Right atrium auricular region (tissue), 2 donors: ENCODE results near the gene COG3. TPM values are rescaled to one million over a fixed set of nuclear protein-coding genes. Genes with fewer than 3 reads are reported as not detected.
A peak's percentile ranks its signal among the peaks of the same experiment; 100 is the strongest.

Source experiments
- DNase-seq: peaks from one replicate; pipeline ENCODE4 v3.0.0-alpha.2; 2019; ENCODE audit warnings: low spot score
- H3K27ac ChIP-seq, 2 donors: fragments of 200-600 bp; sonication (generic); 1 replicate in 1 of 2; 2 replicates in 1 of 2; pipeline ENCODE4 v1.5.1; 2016 to 2019
- H3K27me3 ChIP-seq, 2 donors: fragments of 200-600 bp; sonication (generic); one replicate each; pipeline versions ENCODE4 v1.5.1 to v1.6.0; 2017 to 2019
- H3K36me3 ChIP-seq: fragments of 200-600 bp; sonication (generic); one replicate; pipeline ENCODE4 v1.5.1; 2016
- H3K4me1 ChIP-seq, 2 donors: fragments of 200-600 bp; sonication (generic); one replicate each; pipeline versions ENCODE4 v1.5.1 to v1.6.0; 2017 to 2019
- H3K4me3 ChIP-seq, 2 donors: fragments of 200-600 bp; sonication (generic); 1 replicate in 1 of 2; 2 replicates in 1 of 2; pipeline ENCODE4 v1.5.1; 2017 to 2019; ENCODE audit warnings: mild to moderate bottlenecking in 1 of 2, moderate library complexity in 1 of 2
- H3K9me3 ChIP-seq, 2 donors: fragments of 200-600 bp; sonication (generic); one replicate each; pipeline ENCODE4 v1.5.1; 2019
- total RNA-seq, 2 donors: library from RNA; depleted of rRNA; stranded (reverse); fragments of >200 nt; gene quantifications; one replicate each; pipeline ENCODE4 v1.1.0, GENCODE V29; 2016
- TF ChIP-seq, protein P1 (sequence below), 2 donors: fragments of 200-600 bp; sonication (generic); IDR thresholded peaks; one replicate each; pipeline ENCODE4 v1.5.1; 2019; ENCODE audit warnings: antibody characterized with exemption in 2 of 2

Gene COG3
- total RNA-seq, 2 donors from 2014 or later: 15.7 to 20.3 TPM

DNA sequence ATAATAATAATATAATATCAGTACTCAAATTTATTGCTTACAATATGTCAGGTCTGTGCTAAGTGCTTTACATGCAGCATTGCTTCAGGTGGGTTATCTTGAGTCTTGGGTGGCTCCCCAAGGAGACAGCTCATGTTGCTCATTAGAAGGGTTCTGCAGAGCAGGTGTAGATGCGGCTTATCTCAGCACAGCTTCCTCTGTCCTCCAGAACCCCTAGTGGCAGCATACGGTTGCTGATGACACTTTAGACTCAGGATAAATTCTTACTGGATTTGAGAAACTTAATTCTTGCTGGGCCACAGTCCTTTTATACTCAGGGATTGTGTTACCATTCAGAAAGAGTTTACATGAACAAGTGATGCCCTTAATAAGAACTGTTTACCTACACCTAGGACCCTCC is 8.9 kb downstream of the COG3 start:
- H3K9me3 ChIP-seq: no peaks in the 10 kb centered on the region
- no peaks in the 10 kb centered on the region for H3K27me3 ChIP-seq
- H3K4me3 ChIP-seq: no peak overlapping the region
- H3K36me3 ChIP-seq: no peaks in the 10 kb centered on the region
- peaks cover 0 to 12% of the 10 kb centered on the region in 2 donors for H3K4me1 ChIP-seq
- TF ChIP-seq, protein P1, sequence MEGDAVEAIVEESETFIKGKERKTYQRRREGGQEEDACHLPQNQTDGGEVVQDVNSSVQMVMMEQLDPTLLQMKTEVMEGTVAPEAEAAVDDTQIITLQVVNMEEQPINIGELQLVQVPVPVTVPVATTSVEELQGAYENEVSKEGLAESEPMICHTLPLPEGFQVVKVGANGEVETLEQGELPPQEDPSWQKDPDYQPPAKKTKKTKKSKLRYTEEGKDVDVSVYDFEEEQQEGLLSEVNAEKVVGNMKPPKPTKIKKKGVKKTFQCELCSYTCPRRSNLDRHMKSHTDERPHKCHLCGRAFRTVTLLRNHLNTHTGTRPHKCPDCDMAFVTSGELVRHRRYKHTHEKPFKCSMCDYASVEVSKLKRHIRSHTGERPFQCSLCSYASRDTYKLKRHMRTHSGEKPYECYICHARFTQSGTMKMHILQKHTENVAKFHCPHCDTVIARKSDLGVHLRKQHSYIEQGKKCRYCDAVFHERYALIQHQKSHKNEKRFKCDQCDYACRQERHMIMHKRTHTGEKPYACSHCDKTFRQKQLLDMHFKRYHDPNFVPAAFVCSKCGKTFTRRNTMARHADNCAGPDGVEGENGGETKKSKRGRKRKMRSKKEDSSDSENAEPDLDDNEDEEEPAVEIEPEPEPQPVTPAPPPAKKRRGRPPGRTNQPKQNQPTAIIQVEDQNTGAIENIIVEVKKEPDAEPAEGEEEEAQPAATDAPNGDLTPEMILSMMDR (IDR thresholded peaks at IDR 0.05): peak in 1 of 2 donors; percentile 27
- H3K27ac ChIP-seq: no peak overlapping the region
- no peak for DNase-seq

DNA sequence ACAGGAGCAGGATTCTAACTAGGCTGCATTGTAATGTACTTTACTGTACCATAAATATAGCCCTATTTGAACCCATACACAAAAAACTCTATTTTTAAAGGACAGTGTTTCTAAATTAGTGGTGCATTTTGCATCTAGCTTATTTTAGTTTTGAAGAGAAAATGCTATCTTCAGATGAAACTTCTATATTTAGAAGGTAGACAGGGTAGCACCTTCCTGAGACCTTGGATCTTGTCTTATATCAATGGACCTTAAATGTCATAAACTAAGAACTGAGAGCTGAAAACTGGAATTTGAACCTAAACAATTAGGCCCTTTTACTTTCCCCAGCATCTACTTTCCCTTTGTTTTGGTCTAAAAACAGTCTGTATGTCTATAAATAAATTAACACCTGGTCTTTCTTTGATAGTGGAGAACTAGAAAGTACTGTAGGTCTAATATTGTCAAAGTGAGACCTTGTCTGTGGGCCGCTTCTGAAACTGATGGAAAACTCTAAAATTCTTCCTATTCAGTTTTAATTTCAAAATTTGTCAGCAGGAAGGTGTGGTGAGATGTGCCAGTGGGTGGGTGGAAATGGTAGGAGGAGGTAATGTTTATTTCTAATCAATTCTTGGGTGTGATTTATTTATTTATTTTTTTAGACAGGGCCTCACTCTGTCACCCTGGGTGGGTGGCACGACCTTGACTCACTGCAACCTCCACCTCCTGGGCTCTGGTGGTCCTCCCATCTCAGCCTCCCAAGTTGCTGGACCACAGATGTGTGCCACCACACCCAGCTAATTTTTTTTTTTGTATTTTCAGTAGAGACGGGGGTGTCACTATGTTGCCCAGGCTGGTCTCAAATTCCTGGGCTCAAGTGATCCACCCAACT is 10.1 kb downstream of the COG3 start:
- Histone ChIP-seq H3K36me3 (no peaks in the 10 kb centered on the region), H3K27me3 (no peaks in the 10 kb centered on the region), H3K4me3 (no peak overlapping the region), H3K27ac (no peak overlapping the region), H3K4me1 (peaks cover 0 to 3% of the 10 kb centered on the region in 2 donors), H3K9me3 (no peaks in the 10 kb centered on the region)
- TF ChIP-seq, protein P1 (IDR thresholded peaks at IDR 0.05): no peak
- no peak for DNase-seq

DNA sequence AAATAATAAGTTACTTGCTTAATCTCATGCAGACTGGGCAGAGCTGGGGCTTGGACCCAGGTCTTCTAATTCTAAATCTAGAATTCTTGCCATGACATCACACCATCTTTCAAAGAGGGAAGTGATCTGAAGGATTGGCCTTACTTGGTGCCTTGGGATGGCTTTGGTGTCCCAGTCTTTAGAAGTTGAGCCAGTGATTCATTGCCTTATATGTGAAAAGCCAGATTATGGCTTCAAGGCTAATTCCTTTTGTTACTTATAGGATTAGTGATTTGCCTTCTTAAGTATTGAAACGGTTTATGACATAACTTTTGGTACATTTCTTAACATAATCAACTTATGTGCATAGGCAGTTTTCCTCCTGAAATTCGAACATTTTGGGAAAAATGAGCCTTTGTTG is 14.9 kb downstream of the COG3 start:
- Histone ChIP-seq H3K4me1 (peaks cover 0 to 7% of the 10 kb centered on the region in 2 donors), H3K27me3 (no peaks in the 10 kb centered on the region), H3K36me3 (peaks cover 17% of the 10 kb centered on the region), H3K4me3 (no peak overlapping the region), H3K9me3 (no peaks in the 10 kb centered on the region), H3K27ac (no peak overlapping the region)
- TF ChIP-seq, protein P1 (IDR thresholded peaks at IDR 0.05): no peak
- no peak for DNase-seq

DNA sequence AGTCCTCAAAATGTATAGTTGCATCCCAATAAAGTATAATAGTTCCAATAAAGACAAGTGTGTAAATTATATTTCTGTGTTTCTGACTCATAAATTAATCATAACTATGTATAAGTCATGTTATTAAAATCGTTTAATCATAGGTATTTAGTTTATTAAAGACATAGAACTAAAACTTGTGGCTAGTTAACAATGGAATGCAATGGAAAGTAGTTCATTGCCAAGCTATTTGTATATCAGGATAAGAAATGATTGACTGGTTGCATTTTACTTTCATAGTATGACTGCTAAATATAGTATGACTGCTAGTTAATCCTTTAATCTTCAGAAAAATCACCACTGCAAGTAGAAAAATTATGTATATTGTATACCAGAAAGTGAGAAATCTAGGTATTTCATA is 16.9 kb downstream of the COG3 start:
- Histone ChIP-seq H3K27ac (no peak overlapping the region), H3K9me3 (no peaks in the 10 kb centered on the region), H3K36me3 (peaks cover 22% of the 10 kb centered on the region), H3K4me1 (peaks cover 0 to 4% of the 10 kb centered on the region in 2 donors), H3K4me3 (no peak overlapping the region), H3K27me3 (no peaks in the 10 kb centered on the region)
- TF ChIP-seq, protein P1 (IDR thresholded peaks at IDR 0.05): no peak
- no peak for DNase-seq

DNA sequence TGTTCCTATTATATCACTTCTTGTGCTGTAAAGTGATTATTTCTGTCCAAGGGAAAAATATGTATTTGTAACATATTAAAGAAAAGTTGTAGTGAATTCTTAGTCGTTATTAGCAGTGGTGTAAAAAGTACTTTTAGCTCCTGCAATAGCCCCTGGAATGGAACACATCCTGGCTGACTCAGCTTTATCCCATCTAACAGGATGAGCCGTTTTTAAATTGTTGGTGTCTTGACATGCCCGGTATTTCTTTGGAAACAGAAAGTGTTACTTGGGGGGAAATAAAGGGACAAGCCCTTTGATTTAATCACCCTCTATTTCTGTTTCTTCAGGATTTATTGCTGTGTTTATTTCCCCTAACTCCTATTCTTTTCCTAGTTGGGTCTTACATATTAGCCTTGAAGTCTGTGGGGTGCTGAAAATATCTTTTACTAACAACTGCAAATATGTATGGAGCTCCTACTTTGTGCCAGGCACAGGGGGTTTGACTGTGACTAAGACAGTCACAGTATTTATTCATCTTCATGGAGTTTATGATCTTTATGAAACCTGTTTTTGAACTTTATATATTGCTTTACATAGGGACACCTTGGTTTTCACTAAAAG is 17.9 kb downstream of the COG3 start:
- no peak overlapping the region for H3K27ac ChIP-seq
- peaks cover 0 to 4% of the 10 kb centered on the region in 2 donors for H3K4me1 ChIP-seq
- H3K36me3 ChIP-seq: peaks cover 32% of the 10 kb centered on the region
- H3K27me3 ChIP-seq: no peaks in the 10 kb centered on the region
- no peaks in the 10 kb centered on the region for H3K9me3 ChIP-seq
- TF ChIP-seq, protein P1 (IDR thresholded peaks at IDR 0.05): no peak
- no peak overlapping the region for H3K4me3 ChIP-seq
- no peak for DNase-seq
